IPS-15b (cell line): ENCODE measurements around the gene CNTNAP2.

Experiments
- H3K27me3 ChIP-seq: one replicate; pipeline ENCODE4 v1.6.1; 2013; ENCODE audit warnings: low read length; ENCODE audit not compliant: control insufficient read depth, insufficient read depth
- H3K36me3 ChIP-seq: one replicate; pipeline ENCODE4 v1.6.1; 2013; ENCODE audit warnings: low read length; ENCODE audit not compliant: control insufficient read depth, insufficient read depth
- H3K4me1 ChIP-seq: one replicate; pipeline ENCODE4 v1.6.1; 2013; ENCODE audit warnings: mild to moderate bottlenecking, low read length; ENCODE audit not compliant: control insufficient read depth, insufficient read depth
- H3K4me3 ChIP-seq: one replicate; pipeline ENCODE4 v1.5.1; 2013; ENCODE audit warnings: low read depth, low read length
- H3K9ac ChIP-seq: one replicate; pipeline ENCODE4 v1.6.1; 2013; ENCODE audit warnings: low read depth, mild to moderate bottlenecking, low read length
- H3K9me3 ChIP-seq: one replicate; pipeline ENCODE4 v1.6.1; 2013; ENCODE audit warnings: mild to moderate bottlenecking, low read length; ENCODE audit not compliant: control insufficient read depth, insufficient read depth

Gene CNTNAP2

DNA sequence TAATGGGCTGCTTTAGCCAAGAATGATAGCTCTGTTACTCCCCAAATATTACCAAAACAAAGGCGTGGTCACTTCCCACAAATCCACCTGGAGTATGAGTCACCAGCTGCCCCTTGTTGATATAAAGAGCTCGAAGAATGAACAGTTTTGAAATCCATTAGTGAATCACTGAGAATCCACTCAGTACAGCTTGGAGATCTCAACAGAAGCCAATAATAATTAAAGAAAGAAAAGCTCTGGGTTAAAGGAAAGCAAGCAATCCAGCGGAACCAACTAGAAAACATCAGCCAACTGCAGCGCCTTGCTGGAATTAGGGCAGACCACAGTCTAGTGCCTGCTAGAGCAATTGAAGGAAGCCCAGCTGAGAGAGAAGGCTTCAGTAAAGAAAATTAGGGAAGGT is 1897.9 kb downstream of the CNTNAP2 start:
- H3K4me3 ChIP-seq, result no peak overlapping the region

DNA sequence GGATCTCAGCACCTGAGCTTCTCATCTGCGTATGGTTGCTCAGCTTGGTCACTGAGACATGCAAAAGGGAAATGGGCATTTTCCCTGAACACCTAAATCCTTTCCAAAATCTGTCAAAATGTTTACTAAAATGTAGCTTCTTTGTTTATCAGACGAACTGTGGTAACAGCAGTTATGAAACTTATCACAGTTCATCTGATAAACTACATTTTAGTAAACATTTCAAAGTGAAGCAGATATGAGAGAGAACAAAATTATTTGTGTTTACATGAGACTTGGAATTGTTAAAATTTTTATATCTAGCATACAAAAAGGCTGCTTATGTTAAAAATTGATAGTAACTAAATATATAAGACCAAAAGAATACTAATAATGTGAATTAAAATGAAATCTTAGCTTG is 1900.5 kb downstream of the CNTNAP2 start:
- no peaks in the 10 kb centered on the region for H3K36me3 ChIP-seq
- H3K27me3 ChIP-seq, result peaks cover 7% of the 10 kb centered on the region

More for the DNA sequence above, 1897.9 kb downstream of the CNTNAP2 start:
- no peaks in the 10 kb centered on the region for H3K9me3 ChIP-seq
- H3K27me3 ChIP-seq, result peaks cover 4% of the 10 kb centered on the region
- no peaks in the 10 kb centered on the region for H3K36me3 ChIP-seq
- H3K4me1 ChIP-seq, result peaks cover 2% of the 10 kb centered on the region
- H3K9ac ChIP-seq, result no peak overlapping the region

DNA sequence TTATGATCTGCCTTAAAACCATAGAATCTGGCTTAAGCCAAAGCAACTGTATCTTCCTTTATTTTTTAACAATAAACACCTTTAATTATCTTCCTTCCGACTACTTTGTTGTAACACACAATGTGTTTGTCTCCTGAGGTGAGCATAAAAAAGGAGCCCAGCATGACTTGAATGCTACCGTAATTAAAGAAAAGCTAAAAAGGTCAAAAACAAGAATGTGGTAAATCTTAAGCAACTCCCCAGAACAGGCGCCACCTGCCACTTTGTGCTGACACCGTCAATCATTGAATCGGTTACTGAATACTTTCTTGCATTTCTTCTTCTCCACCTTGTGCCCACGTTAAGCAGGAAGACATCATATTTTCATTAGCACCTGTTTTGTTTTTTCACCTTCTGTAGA is 1904.1 kb downstream of the CNTNAP2 start:
- Histone ChIP-seq H3K4me3 (no peak overlapping the region), H3K36me3 (no peaks in the 10 kb centered on the region), H3K9ac (no peak overlapping the region), H3K9me3 (no peaks in the 10 kb centered on the region), H3K27me3 (peaks cover 7% of the 10 kb centered on the region), H3K4me1 (peaks cover 9% of the 10 kb centered on the region)

More for the DNA sequence above, 1900.5 kb downstream of the CNTNAP2 start:
- H3K9me3 ChIP-seq, result no peaks in the 10 kb centered on the region
- H3K4me3 ChIP-seq, result no peak overlapping the region
- no peak overlapping the region for H3K9ac ChIP-seq
- H3K4me1 ChIP-seq, result peaks cover 11% of the 10 kb centered on the region

DNA sequence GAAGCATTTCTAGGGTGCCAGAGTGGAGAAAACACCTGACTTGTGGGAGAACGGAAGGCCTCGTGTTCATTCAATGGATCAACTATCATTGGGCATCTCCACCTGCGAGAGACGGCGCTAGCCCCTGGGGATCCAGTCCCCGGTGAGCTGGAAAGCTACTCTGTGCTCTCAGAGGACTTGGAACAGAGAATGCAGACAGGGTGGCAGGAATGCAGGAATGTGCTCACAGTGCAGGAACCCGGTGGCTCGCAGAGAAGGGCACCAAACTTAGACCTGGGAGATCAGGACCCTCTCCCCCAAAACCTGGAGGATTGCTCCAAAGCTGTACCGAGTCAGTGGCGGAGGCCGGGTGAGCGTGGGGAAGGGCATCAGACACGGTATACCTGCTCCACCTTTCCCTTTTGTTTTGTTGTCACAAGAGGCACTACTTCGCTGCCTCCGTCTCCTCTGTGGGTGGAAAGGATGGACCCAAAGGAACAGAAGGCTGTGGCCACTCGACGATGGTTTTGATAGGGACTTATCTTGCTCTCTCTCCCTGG is 1905.0 kb downstream of the CNTNAP2 start:
- no peaks in the 10 kb centered on the region for H3K9me3 ChIP-seq
- H3K9ac ChIP-seq, result no peak overlapping the region
- peaks cover 7% of the 10 kb centered on the region for H3K27me3 ChIP-seq

DNA sequence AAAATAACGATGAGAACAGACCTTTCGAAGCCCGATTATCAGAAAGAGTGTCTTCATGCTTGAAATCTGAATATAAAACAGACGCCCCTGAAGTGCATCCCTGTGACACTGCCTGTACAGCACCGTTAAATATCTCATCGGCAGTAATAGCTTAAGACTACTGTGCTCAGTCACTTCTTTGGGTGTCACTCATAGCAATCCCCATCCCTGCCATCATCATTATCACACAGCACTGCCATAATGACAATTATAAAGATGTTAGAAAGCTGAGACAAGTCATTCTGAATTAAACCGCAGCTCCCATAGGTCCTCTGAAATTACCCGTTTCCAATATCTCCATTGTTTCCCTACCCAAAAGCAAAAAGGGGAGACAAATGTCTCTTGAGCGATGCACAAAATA is 1906.2 kb downstream of the CNTNAP2 start:
- Histone ChIP-seq H3K4me3 (no peak overlapping the region), H3K9ac (no peak overlapping the region), H3K4me1 (peaks cover 9% of the 10 kb centered on the region), H3K36me3 (no peaks in the 10 kb centered on the region), H3K27me3 (peaks cover 7% of the 10 kb centered on the region), H3K9me3 (no peaks in the 10 kb centered on the region)

More for the DNA sequence above, 1905.0 kb downstream of the CNTNAP2 start:
- Histone ChIP-seq H3K4me3 (no peak overlapping the region), H3K4me1 (peaks cover 9% of the 10 kb centered on the region), H3K36me3 (no peaks in the 10 kb centered on the region)

DNA sequence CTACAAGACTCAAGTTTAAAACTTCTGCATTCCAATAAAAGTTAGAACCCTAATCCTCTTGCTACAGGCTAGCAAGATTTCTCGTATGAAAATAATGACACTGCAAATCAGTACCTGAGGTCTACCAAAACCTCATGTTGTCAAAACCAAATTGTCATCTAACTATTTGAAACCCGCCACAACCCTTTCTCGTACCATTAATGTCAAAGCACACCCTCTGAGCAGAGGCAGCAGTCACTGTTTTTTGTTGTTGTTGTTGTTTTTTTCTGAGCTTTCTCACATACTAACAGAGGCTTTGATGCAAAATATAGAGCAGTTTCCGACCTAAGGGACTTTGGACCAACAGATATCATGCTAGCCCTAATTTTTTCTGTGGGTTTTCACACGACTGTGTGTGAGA is 1910.1 kb downstream of the CNTNAP2 start:
- H3K4me3 ChIP-seq, result no peak overlapping the region
- H3K4me1 ChIP-seq, result no peaks in the 10 kb centered on the region
- no peaks in the 10 kb centered on the region for H3K36me3 ChIP-seq
- H3K9me3 ChIP-seq, result no peaks in the 10 kb centered on the region
- no peaks in the 10 kb centered on the region for H3K27me3 ChIP-seq
- H3K9ac ChIP-seq, result no peak overlapping the region

DNA sequence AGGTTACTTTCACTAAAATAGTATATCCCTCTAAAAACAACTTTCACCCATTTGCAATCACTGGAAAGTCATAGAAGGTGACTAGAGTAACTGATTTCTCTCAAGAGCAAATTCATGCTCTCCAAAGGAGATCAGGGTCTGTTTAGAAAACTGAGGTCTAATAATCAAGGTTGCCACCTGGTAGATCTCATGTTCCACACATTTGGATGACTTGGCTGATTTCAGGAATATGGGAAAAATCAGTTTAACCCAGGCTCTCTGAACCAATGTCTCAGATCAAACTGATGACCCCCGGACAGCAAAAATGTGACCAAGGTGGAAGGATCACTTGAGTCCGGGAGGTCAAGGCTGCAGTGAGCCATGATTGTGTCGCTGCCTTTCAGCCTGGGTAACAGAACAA is 1911.6 kb downstream of the CNTNAP2 start:
- Histone ChIP-seq H3K4me3 (no peak overlapping the region), H3K4me1 (no peaks in the 10 kb centered on the region), H3K9ac (no peak overlapping the region), H3K36me3 (no peaks in the 10 kb centered on the region), H3K27me3 (no peaks in the 10 kb centered on the region), H3K9me3 (no peaks in the 10 kb centered on the region)

DNA sequence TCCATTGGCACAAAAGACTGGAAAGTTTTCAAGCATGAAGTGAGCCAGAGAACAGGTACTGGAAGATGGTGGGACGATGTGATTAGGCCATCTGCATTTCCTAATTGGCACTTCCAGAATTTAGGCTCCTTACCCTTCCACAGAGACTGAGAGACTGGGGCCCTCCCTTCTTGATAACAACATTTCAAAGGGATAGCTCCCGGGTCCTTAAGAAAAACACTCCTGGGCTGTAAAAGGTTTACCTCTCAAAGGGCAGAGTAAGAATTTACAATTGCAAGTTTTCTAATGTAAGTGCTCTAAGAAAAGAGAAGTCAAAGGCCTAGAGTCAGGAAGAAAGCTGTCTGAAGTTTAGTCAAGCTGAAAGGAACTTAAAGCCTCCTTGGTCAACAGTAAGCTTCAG is 1914.4 kb downstream of the CNTNAP2 start:
- H3K4me1 ChIP-seq, result no peaks in the 10 kb centered on the region
- H3K27me3 ChIP-seq, result no peaks in the 10 kb centered on the region
- H3K36me3 ChIP-seq, result no peaks in the 10 kb centered on the region
- no peak overlapping the region for H3K4me3 ChIP-seq
- H3K9ac ChIP-seq, result no peak overlapping the region
- H3K9me3 ChIP-seq, result no peaks in the 10 kb centered on the region

DNA sequence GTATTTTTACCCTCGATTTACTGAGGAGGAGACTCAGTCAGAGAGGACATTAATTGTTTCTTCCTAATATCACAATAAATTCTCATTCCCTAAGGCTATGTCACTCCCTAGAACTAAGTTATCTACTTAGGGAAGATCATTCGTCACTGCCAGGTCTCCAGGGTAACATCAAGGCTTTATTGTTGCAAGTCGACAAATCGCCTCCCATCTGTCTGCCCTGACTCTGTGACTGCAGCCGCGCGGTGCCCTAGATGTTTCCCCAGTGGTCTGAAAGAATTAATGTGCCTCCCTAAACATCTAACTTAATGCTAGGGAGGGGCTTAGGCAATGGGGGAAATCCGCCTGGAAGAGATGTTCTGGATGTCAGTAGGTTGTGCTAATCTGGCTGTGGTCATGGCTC is 1915.2 kb downstream of the CNTNAP2 start:
- Histone ChIP-seq H3K27me3 (no peaks in the 10 kb centered on the region), H3K4me3 (no peak overlapping the region), H3K9ac (no peak overlapping the region), H3K36me3 (no peaks in the 10 kb centered on the region), H3K4me1 (no peaks in the 10 kb centered on the region), H3K9me3 (no peaks in the 10 kb centered on the region)

DNA sequence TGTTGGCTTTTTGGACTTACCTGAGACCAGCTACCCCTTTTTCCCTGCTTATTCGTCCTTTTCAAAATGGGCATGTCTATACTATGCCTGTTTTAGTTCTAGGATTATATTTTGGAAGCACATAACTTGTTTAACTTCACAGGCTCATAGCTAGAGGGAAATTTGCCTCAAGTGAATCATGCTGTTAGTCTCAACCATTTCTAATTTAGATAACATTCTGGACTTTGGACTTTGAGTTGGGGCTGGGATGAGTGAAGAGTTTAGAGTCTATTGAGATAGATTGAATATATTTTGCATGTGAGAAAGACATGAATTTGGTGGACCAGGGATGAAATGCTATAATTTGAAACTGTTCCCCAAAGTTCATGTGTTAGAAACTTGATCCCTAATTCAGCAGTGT is 1919.3 kb downstream of the CNTNAP2 start:
- H3K4me1 ChIP-seq, result no peaks in the 10 kb centered on the region
- H3K36me3 ChIP-seq, result no peaks in the 10 kb centered on the region
- no peak overlapping the region for H3K4me3 ChIP-seq
- H3K27me3 ChIP-seq, result no peaks in the 10 kb centered on the region
- no peak overlapping the region for H3K9ac ChIP-seq
- H3K9me3 ChIP-seq, result no peaks in the 10 kb centered on the region

DNA sequence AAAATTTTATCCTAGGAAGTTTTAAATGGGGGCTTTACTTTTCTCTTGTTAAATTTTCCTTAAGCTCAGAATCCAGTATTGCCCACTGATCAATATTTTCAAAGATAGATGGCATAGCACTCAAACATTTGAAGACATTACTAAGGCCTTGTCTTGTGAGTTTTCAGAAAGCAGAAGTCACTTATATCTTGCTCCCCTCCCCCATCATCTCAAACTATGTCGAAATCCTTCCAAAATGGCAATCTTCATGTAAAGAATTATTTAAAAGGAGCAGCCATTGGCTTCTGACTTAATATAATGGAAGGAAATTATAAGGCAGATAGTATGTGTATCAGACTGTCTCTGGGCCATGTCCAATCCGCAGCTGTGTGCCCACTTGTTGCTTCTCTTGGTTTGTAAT is 1920.4 kb downstream of the CNTNAP2 start:
- Histone ChIP-seq H3K27me3 (no peaks in the 10 kb centered on the region), H3K9ac (no peak overlapping the region), H3K9me3 (no peaks in the 10 kb centered on the region), H3K4me1 (no peaks in the 10 kb centered on the region), H3K36me3 (no peaks in the 10 kb centered on the region), H3K4me3 (no peak overlapping the region)

DNA sequence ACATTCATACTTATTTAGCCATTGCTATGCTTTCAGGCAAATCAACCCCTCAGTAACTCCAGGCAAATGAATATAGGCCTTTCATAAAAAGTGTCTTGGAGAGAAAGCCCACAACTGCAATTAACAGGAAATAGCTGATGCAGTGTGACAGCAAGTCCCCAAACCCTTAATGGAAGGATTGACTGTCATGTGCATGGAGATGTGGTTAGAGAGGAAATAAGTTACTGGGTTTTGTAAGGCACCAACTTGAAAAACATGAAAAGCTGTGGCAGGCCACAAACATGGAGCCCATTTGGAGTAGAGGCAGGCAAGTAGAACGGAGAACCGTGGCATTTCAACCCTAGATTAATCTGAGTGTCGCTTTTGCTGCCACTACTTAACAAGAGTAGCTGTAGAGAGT is 1924.6 kb downstream of the CNTNAP2 start:
- H3K27me3 ChIP-seq, result no peaks in the 10 kb centered on the region
- no peaks in the 10 kb centered on the region for H3K4me1 ChIP-seq
- no peaks in the 10 kb centered on the region for H3K36me3 ChIP-seq
- H3K9me3 ChIP-seq, result no peaks in the 10 kb centered on the region
- H3K9ac ChIP-seq, result no peak overlapping the region
- H3K4me3 ChIP-seq, result no peak overlapping the region
